Ovary (tissue), 9 donors: ENCODE measurements around the gene SSC5D. TPM values are rescaled to one million over a fixed set of nuclear protein-coding genes. Genes with fewer than 3 reads are reported as not detected.

Source experiments
- DNase-seq, 5 donors: peaks; one replicate each; pipeline ENCODE4 v3.0.0-alpha.2; 2019 to 2020
- H3K27ac ChIP-seq, 2 donors: fragments of 200-600 bp; one replicate each; pipeline versions ENCODE4 v1.5.1 to v1.8.0; 2019 to 2022
- H3K27me3 ChIP-seq: fragments of 200-600 bp; one replicate; pipeline ENCODE4 v1.8.0; 2022
- H3K36me3 ChIP-seq: fragments of 200-600 bp; sonication (generic); one replicate; pipeline ENCODE4 v1.5.1; 2019
- H3K4me1 ChIP-seq: one replicate; pipeline ENCODE4 v1.8.1; 2013; ENCODE audit warnings: mild to moderate bottlenecking, moderate library complexity; ENCODE audit not compliant: insufficient read depth
- H3K4me3 ChIP-seq: fragments of 200-600 bp; sonication (generic); one replicate; pipeline ENCODE4 v1.5.1; 2017
- H3K9me3 ChIP-seq, 2 donors: fragments of 200-600 bp in 1 of 2; sonication (generic) in 1 of 2; one replicate each; pipeline versions ENCODE4 v1.5.1 to v1.8.1; 2013 to 2019; ENCODE audit warnings: mild to moderate bottlenecking in 1 of 2, moderate library complexity in 1 of 2
- EP300 ChIP-seq: sonication (generic); formaldehyde crosslinking; IDR thresholded peaks from one replicate; pipeline ENCODE4 v1.6.1; 2017; ENCODE audit warnings: antibody characterized with exemption
- POLR2A ChIP-seq: fragments of 450-650 bp; IDR thresholded peaks from one replicate; pipeline ENCODE4 v1.6.1; 2017; ENCODE audit warnings: antibody characterized with exemption, mild to moderate bottlenecking, moderate library complexity
- WGBS, 3 donors: extraction: QIAGEN DNeasy Blood & Tissue Kit in 1 of 3; methylation state at CpG; one replicate each; pipeline versions ENCODE4 v1.1.5 to v1.1.7; 2013 to 2017; 5-methylcytosine and 5-hydroxymethylcytosine counted together
- intact Hi-C, 4 donors: fragments of 100-400 bp; cut with DNase I; formaldehyde crosslinking; loops; one replicate each; pipeline versions ENCODE4 v1.11.0 to v1.15.1; 2022 to 2023
- polyA plus RNA-seq, 2 donors: library from polyadenylated mRNA; stranded (reverse); fragments of 200-250 nt in 1 of 2; fragments of 350-450 nt in 1 of 2; fragmentation: Illumina TruSeq in 1 of 2; extraction: RNeasy Lipid Tissue Mini Kit (QIAGEN cat#74804) in 1 of 2; gene quantifications; one replicate each; pipeline ENCODE4 v1.2.3, GENCODE V29; 2013 to 2014
- total RNA-seq, 7 donors: library from RNA; depleted of rRNA in 2 of 7; stranded (reverse); fragments of >200 nt in 2 of 7; fragmentation: NEBNext Ultra II Directional in 3 of 7; extraction: Animal tissue kit (Norgen Biotek cat#: 25700) in 3 of 7; gene quantifications; one replicate each; pipeline versions ENCODE4 v1.1.0 to v1.2.4, GENCODE V29; 2016 to 2023
- TF ChIP-seq, protein P1 (sequence below), 3 donors: fragments of 450-650 bp in 2 of 3; fragments of 200-600 bp in 1 of 3; IDR thresholded peaks; one replicate each; pipeline versions ENCODE4 v1.5.1 to v1.8.0; 2016 to 2022; ENCODE audit warnings: antibody characterized with exemption in 3 of 3, mild to moderate bottlenecking in 1 of 3
- donor health status: DM: no; HTN: no; CAD: no; lungs with moderate emphysema.
- donor health status: DM: no; HTN: no; CAD: no.
- donor health status: Bipolar disorder and iron deficiency.
- donor health status: DM: yes; HTN: yes; CAD: no.
- donor health status: DM: no; HTN: no; CAD: no.
- donor health status: DM: yes; HTN: yes; CAD: no.

SSC5D gene
- total and polyA plus RNA-seq, 9 donors, result 5.7 to 29.7 (median 12.4) TPM

DNA sequence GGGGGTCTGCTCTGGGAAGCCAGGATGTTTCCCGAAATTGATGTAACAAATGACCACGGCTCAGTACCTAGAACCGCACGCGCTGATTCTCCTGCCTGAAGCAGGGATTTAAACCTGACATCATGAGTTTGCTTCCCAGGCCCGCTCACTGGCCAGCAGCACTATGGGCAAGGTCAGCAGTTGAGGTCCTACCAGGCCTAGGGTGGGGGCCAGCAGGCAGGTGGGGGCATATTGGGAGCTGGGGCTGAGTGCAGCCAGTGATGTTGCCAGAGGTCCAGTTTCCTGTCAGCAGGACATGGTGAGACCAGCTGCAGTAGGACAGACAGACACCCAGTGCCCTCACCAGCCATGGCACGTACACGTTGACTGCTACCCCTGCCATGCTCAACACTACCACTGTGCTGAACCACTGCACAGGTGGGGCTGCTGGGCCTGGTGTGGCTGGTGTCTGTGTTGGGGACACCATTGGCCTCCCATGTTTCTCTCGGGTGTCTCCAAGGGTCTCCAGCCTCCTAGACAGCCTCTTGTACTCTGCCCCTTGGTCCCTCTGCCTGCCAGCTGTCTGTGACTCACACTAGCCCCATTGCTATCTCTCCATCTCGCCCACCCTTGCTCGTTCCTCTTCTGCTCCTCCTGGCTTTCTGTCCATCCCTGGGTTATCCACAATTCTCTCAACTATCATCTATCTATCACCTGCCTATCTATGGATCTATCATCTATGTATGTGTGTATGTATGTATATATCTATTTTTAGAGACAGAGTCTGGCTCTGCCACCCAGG, 22.6 kb upstream of the SSC5D start:
- H3K27me3 ChIP-seq, result no peaks in the 10 kb centered on the region
- H3K36me3 ChIP-seq, result no peaks in the 10 kb centered on the region
- peak in 1 of 5 donors; percentile 21 for DNase-seq
- no peak overlapping the region for H3K27ac ChIP-seq
- WGBS, 3 donors, result 83 to 90% (median 88%) methylated on average over 11 of the region's 11 CpGs
- TF ChIP-seq POLR2A (no peak), EP300 (no peak)
- TF ChIP-seq, protein P1, sequence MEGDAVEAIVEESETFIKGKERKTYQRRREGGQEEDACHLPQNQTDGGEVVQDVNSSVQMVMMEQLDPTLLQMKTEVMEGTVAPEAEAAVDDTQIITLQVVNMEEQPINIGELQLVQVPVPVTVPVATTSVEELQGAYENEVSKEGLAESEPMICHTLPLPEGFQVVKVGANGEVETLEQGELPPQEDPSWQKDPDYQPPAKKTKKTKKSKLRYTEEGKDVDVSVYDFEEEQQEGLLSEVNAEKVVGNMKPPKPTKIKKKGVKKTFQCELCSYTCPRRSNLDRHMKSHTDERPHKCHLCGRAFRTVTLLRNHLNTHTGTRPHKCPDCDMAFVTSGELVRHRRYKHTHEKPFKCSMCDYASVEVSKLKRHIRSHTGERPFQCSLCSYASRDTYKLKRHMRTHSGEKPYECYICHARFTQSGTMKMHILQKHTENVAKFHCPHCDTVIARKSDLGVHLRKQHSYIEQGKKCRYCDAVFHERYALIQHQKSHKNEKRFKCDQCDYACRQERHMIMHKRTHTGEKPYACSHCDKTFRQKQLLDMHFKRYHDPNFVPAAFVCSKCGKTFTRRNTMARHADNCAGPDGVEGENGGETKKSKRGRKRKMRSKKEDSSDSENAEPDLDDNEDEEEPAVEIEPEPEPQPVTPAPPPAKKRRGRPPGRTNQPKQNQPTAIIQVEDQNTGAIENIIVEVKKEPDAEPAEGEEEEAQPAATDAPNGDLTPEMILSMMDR (IDR thresholded peaks at IDR 0.05), result no peak
- intact Hi-C loops, result loop anchor here in 2 of 4 donors (5.0 kb wide), 2 partner anchors 37 to 42 kb away; no protein-coding TSS in a partner anchor
- no peaks in the 10 kb centered on the region for H3K9me3 ChIP-seq
- no peak overlapping the region for H3K4me3 ChIP-seq
- H3K4me1 ChIP-seq, result peaks cover 3% of the 10 kb centered on the region

- Histone ChIP-seq H3K4me3 (no peak overlapping the region), H3K9me3 (no peaks in the 10 kb centered on the region), H3K36me3 (no peaks in the 10 kb centered on the region), H3K27me3 (no peaks in the 10 kb centered on the region), H3K27ac (no peak overlapping the region), H3K4me1 (peaks cover 3% of the 10 kb centered on the region)
- 84 to 91% (median 85%) methylated on average over 4 of the region's 4 CpGs for WGBS, 3 donors
- intact Hi-C loops, result loop anchor here in 2 of 4 donors (5.0 kb wide), 2 partner anchors 36 to 41 kb away; no protein-coding TSS in a partner anchor
- no peak for DNase-seq
- TF ChIP-seq EP300 (no peak), POLR2A (no peak)
- TF ChIP-seq, protein P1 (IDR thresholded peaks at IDR 0.05), result no peak
Measured at GRCh38 chr19:55466241-55466614, 22.0 kb upstream of the SSC5D start.

DNA sequence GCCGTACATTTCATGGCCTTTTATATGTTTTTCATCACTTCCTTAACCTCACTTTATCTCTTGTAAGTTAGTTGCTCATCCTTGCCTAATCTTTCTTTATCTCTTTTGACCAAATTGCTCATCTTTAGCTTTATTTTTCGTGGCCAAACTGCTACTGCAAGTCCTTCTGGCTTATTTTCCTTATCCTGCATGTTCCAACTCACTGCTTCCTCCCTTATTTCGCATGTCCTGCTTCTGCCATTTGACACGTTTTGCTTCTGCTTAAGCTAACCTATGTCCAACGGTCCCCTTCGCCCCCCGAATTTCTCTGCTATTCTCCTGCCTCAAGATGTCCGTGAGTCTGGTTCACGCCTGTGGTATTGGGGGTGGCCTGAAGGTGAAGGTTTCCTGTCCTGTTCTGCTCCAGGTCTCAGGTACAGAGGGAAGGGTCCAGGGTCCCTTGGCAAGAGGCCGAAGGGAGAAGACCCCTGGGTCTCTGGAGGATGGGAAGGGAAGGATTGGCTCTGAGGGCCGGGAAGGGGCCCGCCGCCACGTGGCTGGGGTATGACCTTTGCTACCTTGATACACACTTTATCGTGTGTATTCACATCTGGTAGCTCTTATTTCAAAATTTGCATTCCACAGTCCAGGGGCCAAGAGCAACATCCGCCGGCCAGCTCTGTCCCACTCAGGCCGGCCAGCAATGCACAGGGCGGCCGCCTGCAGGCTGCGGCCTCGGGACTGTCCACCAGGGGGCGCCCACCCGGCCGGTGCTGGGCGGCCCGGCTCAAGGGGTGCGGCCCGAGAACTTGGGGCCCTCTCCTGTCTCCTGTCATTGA, 20.8 kb upstream of the SSC5D start:
- intact Hi-C loops, result loop anchor here in 2 of 4 donors (5.0 kb wide), 2 partner anchors 35 to 40 kb away; no protein-coding TSS in a partner anchor
- H3K4me1 ChIP-seq, result peaks cover 3% of the 10 kb centered on the region
- WGBS, 3 donors, result 10 to 16% (median 13%) methylated on average over 28 to 29 of the region's 29 CpGs
- no peak overlapping the region for H3K27ac ChIP-seq
- H3K9me3 ChIP-seq, result no peaks in the 10 kb centered on the region
- no peak overlapping the region for H3K4me3 ChIP-seq
- TF ChIP-seq, protein P1 (IDR thresholded peaks at IDR 0.05), result peak; percentile 94 to 99 (median 96)
- no peak for TF ChIP-seq POLR2A
- DNase-seq, result peak; percentile 70 to 88 (median 80)
- H3K36me3 ChIP-seq, result no peaks in the 10 kb centered on the region
- no peaks in the 10 kb centered on the region for H3K27me3 ChIP-seq

DNA sequence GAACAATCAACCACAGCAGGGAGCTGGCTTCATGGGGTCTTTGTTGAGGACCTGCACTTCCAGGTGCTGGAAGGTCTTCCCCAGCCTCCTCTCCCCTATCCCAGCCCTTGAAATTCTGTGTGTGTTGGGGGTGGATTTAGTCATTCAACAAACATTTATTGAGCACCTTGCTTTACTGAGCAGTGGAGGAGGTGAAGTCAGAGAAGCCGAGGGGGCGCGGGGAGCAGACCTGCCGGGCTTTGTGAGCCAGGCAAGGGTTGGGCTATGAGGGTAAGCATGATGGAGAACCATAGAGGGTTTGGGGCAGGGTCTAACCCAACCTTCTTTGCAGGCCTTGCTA, 20.2 kb upstream of the SSC5D start:
- Histone ChIP-seq H3K4me3 (no peak overlapping the region), H3K4me1 (peaks cover 3% of the 10 kb centered on the region), H3K27ac (no peak overlapping the region), H3K9me3 (no peaks in the 10 kb centered on the region), H3K36me3 (no peaks in the 10 kb centered on the region), H3K27me3 (no peaks in the 10 kb centered on the region)
- 16 to 39% (median 17%) methylated on average over 4 of the region's 4 CpGs for WGBS, 3 donors
- peak in 1 of 5 donors; percentile 23 for DNase-seq
- intact Hi-C loops, result loop anchor here in 2 of 4 donors (5.0 kb wide), 2 partner anchors 34 to 39 kb away; no protein-coding TSS in a partner anchor
- TF ChIP-seq, protein P1 (IDR thresholded peaks at IDR 0.05), result no peak
- TF ChIP-seq EP300, result no peak
- no peak for TF ChIP-seq POLR2A
